ACC112 (cell line): Measurements from ENCODE around the gene CELA3B.
"Not testable (repeated sequence)": the region's sequence is repeated elsewhere in the genome, so short reads cannot be mapped to it uniquely, and the experiment has no call there.

Source experiments
- H2AFZ ChIP-seq: fragments of 200-600 bp; sonication (generic); one replicate; pipeline ENCODE4 v1.6.0; 2017; ENCODE audit warnings: antibody characterized with exemption, low read length; ENCODE audit not compliant: unreplicated experiment
- H3K27ac ChIP-seq: fragments of 200-600 bp; sonication (generic); 2 replicates; pipeline ENCODE4 v1.5.1; 2014; ENCODE audit warnings: low read depth, mild to moderate bottlenecking, antibody characterized with exemption, low read length, moderate library complexity
- H3K27me3 ChIP-seq: fragments of 200-600 bp; sonication (generic); 2 replicates; pipeline ENCODE4 v1.6.1; 2014; ENCODE audit warnings: mild to moderate bottlenecking, antibody characterized with exemption, low read length, moderate library complexity, mixed read lengths; ENCODE audit not compliant: insufficient read depth
- H3K36me3 ChIP-seq: fragments of 200-600 bp; sonication (generic); 2 replicates; pipeline ENCODE4 v1.6.1; 2016; ENCODE audit warnings: mild to moderate bottlenecking, antibody characterized with exemption, low read length, moderate library complexity, mixed read lengths; ENCODE audit not compliant: insufficient read depth
- H3K4me1 ChIP-seq: fragments of 200-600 bp; sonication (generic); one replicate; pipeline ENCODE4 v1.6.1; 2016; ENCODE audit warnings: low read length, mixed read lengths; ENCODE audit not compliant: insufficient read depth, unreplicated experiment, control insufficient read depth
- H3K4me3 ChIP-seq: fragments of 200-600 bp; sonication (generic); 2 replicates; pipeline ENCODE4 v1.5.1; 2014; ENCODE audit warnings: mild to moderate bottlenecking, low read depth, low read length
- H3K79me2 ChIP-seq: fragments of 200-600 bp; sonication (generic); one replicate; pipeline ENCODE4 v1.6.0; 2016; ENCODE audit warnings: low read length; ENCODE audit not compliant: control insufficient read depth, unreplicated experiment, insufficient read depth

Gene CELA3B

GRCh38 chr1:21998624-21999294 is 21.9 kb downstream of the CELA3B start:
- H3K4me3 ChIP-seq, H3K27me3 ChIP-seq, H3K4me1 ChIP-seq, H3K27ac ChIP-seq, H3K79me2 ChIP-seq, H3K36me3 ChIP-seq, H2AFZ ChIP-seq: not testable (repeated sequence)

- not testable (repeated sequence) for H3K27ac ChIP-seq, H3K79me2 ChIP-seq, H3K4me3 ChIP-seq, H3K4me1 ChIP-seq, H3K36me3 ChIP-seq, H3K27me3 ChIP-seq, H2AFZ ChIP-seq
Observed at GRCh38 chr1:21999645-22000044, 22.8 kb downstream of the CELA3B start.

- no peaks in the 10 kb centered on the region for H3K79me2 ChIP-seq
- H3K27ac ChIP-seq, result no peak within 1 kb of the TSS
- H3K36me3 ChIP-seq, result no peaks in the 10 kb centered on the region
- no peak within 1 kb of the TSS for H2AFZ ChIP-seq
- no peaks in the 10 kb centered on the region for H3K4me1 ChIP-seq
- H3K27me3 ChIP-seq, result no peaks in the 10 kb centered on the region
- H3K4me3 ChIP-seq, result no peak within 1 kb of the TSS
Observed at GRCh38 chr1:22001409-22001808, 24.6 kb downstream of the CELA3B start, which contains the start of gene CELA3A. CELA3A (plus strand) TSS chr1:22001657; CDS start chr1:22001675, 18 bp downstream.

DNA sequence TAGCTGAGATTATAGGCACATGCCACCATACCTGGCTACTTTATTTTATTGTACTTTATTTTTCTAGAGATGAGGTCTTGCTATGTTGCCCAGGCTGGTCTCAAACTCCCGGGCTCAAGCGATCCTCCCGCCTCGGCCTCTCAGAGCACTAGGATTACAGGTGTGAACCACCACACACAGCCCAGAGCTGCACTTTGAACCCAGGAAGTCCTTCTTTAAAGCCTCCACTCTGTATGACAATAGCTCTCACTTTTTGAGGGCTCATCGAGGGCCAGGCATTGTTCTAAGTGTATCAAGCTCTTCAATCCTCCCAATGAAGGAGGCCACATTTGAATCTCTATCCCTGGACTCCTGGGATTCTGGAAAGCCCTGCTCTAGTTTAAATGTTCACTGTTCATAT is 25.6 kb downstream of the CELA3B start:
- H3K79me2 ChIP-seq, H3K27me3 ChIP-seq, H3K4me3 ChIP-seq, H3K27ac ChIP-seq, H3K36me3 ChIP-seq, H3K4me1 ChIP-seq, H2AFZ ChIP-seq: not testable (repeated sequence)

DNA sequence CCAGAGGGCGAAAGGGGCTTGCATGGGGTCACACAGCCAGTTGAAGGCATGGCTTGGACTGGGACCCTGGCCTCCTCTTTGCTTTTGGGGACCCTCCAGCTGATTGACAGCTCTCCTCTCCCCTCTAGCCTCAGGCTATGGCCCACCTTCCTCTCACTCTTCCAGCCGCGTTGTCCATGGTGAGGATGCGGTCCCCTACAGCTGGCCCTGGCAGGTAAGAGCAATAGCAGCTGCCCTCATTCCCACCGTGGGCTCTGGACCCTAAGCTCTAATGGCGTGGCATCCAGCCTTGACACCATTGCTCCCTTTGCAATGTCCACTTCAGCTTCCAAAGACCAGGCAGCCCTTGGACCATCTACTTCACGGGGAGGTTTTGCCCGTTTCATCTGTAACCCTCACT is 26.1 kb downstream of the CELA3B start:
- not testable (repeated sequence) for H3K27ac ChIP-seq, H3K79me2 ChIP-seq, H3K4me1 ChIP-seq, H3K36me3 ChIP-seq, H3K27me3 ChIP-seq, H3K4me3 ChIP-seq, H2AFZ ChIP-seq

DNA sequence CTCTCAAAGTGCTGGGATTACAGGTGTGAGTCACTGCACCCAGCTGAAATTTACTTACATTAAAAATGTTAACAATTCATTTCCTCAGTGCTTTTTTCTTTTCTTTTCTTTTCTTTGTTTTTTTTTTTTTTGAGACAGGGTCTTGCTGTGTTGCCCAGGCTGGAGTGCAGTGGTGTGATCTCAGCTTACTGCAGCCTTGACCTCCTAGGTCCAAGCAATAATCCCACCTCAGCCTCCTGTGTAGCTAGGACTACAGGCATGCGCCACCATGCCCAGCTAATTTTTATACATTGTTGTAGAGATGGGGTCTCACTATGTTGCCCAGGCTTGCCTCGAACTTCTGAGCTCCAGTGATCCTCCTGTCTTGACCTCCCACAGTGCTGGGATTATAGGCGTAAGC is 27.1 kb downstream of the CELA3B start:
- H2AFZ ChIP-seq, H3K27ac ChIP-seq, H3K27me3 ChIP-seq, H3K79me2 ChIP-seq, H3K4me1 ChIP-seq, H3K4me3 ChIP-seq, H3K36me3 ChIP-seq: not testable (repeated sequence)

- H3K27ac ChIP-seq, H3K79me2 ChIP-seq, H3K36me3 ChIP-seq, H2AFZ ChIP-seq, H3K4me3 ChIP-seq, H3K27me3 ChIP-seq, H3K4me1 ChIP-seq: not testable (repeated sequence)
Observed at GRCh38 chr1:22005261-22006149, 28.7 kb downstream of the CELA3B start.

DNA sequence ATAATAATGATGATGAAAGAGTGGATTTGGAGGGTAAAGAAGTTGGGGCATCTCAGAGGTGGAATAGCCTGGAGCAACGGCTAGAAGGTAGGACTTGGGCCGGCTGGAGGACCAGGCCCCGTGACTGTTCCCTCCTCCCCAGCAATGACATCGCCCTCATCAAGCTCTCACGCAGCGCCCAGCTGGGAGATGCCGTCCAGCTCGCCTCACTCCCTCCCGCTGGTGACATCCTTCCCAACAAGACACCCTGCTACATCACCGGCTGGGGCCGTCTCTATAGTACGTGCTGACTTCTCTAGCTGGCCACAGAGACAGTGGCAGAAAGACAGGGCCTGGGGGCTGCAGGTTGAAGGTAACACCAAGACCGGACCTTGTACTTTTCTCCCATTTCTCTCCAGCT is 29.9 kb downstream of the CELA3B start:
- H2AFZ ChIP-seq, H3K36me3 ChIP-seq, H3K79me2 ChIP-seq, H3K27ac ChIP-seq, H3K4me3 ChIP-seq, H3K4me1 ChIP-seq, H3K27me3 ChIP-seq: not testable (repeated sequence)

- not testable (repeated sequence) for H3K4me3 ChIP-seq, H3K27me3 ChIP-seq, H3K36me3 ChIP-seq, H3K4me1 ChIP-seq, H2AFZ ChIP-seq, H3K27ac ChIP-seq, H3K79me2 ChIP-seq
Observed at GRCh38 chr1:22007262-22007661, 30.4 kb downstream of the CELA3B start.

- not testable (repeated sequence) for H3K4me3 ChIP-seq, H2AFZ ChIP-seq, H3K36me3 ChIP-seq, H3K27ac ChIP-seq, H3K79me2 ChIP-seq, H3K27me3 ChIP-seq, H3K4me1 ChIP-seq
Observed at GRCh38 chr1:22009566-22009965, 32.7 kb downstream of the CELA3B start.

GRCh38 chr1:22012752-22013151 is 35.9 kb downstream of the CELA3B start:
- H3K27ac ChIP-seq, H3K4me1 ChIP-seq, H3K4me3 ChIP-seq, H3K27me3 ChIP-seq, H3K79me2 ChIP-seq, H3K36me3 ChIP-seq, H2AFZ ChIP-seq: not testable (repeated sequence)
